HTR-8/SVneo (cell line): ENCODE measurements around the gene DENND5A.
"Not testable (repeated sequence)": the region's sequence is repeated elsewhere in the genome, so short reads cannot be mapped to it uniquely, and the experiment has no call there.

ENCODE experiments used
- DNase-seq: peaks from one replicate; pipeline ENCODE4 v3.0.0; 2011; ENCODE audit warnings: low spot score, mixed read lengths; ENCODE audit not compliant: insufficient read length
- FAIRE-seq: peaks from 2 replicates; lab custom pipeline; 2011; peaks lifted over from hg19 to GRCh38; lab: Jason Lieb, UNC

The DENND5A gene

GRCh38 chr11:9109858-9110731 lies 155.1 kb downstream of the DENND5A start:
- no peak for FAIRE-seq
- DNase-seq, result no peak

GRCh38 chr11:9104580-9104979 lies 160.6 kb downstream of the DENND5A start:
- no peak for FAIRE-seq
- DNase-seq, result no peak

GRCh38 chr11:9103542-9104276 lies 161.4 kb downstream of the DENND5A start:
- FAIRE-seq, result no peak
- no peak for DNase-seq

- no peak for FAIRE-seq
Measured at GRCh38 chr11:9099617-9100016, 165.5 kb downstream of the DENND5A start.

GRCh38 chr11:9098455-9098854 lies 166.7 kb downstream of the DENND5A start:
- not testable (repeated sequence) for FAIRE-seq, DNase-seq

More at GRCh38 chr11:9099617-9100016, 165.5 kb downstream of the DENND5A start:
- DNase-seq, result no peak

- FAIRE-seq, DNase-seq: not testable (repeated sequence)
Measured at GRCh38 chr11:9097186-9097943, 167.8 kb downstream of the DENND5A start.

- FAIRE-seq, result no peak
- DNase-seq, result no peak
Measured at GRCh38 chr11:9096427-9096826, 168.7 kb downstream of the DENND5A start.

- DNase-seq (no peak), FAIRE-seq (no peak)
Measured at GRCh38 chr11:9095421-9095820, 169.7 kb downstream of the DENND5A start.

- no peak for DNase-seq
- no peak for FAIRE-seq
Measured at GRCh38 chr11:9094420-9094819, 170.7 kb downstream of the DENND5A start.

GRCh38 chr11:9092853-9093778 lies 172.0 kb downstream of the DENND5A start:
- DNase-seq (no peak), FAIRE-seq (no peak)

GRCh38 chr11:9092072-9092471 lies 173.1 kb downstream of the DENND5A start:
- FAIRE-seq, result no peak

GRCh38 chr11:9091044-9091922 lies 173.9 kb downstream of the DENND5A start, which contains the start of gene SCUBE2:
Gene SCUBE2, minus strand, starts transcription at chr11:9091599. Its CDS starts 71 bp downstream, at chr11:9091528.
- DNase-seq (peak; percentile 34), FAIRE-seq (no peak)

More at GRCh38 chr11:9092072-9092471, 173.1 kb downstream of the DENND5A start:
- DNase-seq, result no peak

GRCh38 chr11:9090488-9091043 lies 174.6 kb downstream of the DENND5A start:
- DNase-seq, result no peak
- no peak for FAIRE-seq

- no peak for FAIRE-seq
Measured at GRCh38 chr11:9089636-9090035, 175.5 kb downstream of the DENND5A start.

GRCh38 chr11:9089061-9089460 lies 176.1 kb downstream of the DENND5A start:
- no peak for FAIRE-seq
- no peak for DNase-seq

More at GRCh38 chr11:9089636-9090035, 175.5 kb downstream of the DENND5A start:
- DNase-seq, result no peak
